ENCODE data around the gene UBE3C. TPM values are rescaled to one million over a fixed set of nuclear protein-coding genes. Genes with fewer than 3 reads are reported as not detected.
"Not testable (repeated sequence)": the region's sequence is repeated elsewhere in the genome, so short reads cannot be mapped to it uniquely, and the experiment has no call there.

The UBE3C gene
- total RNA-seq, 2 donors from 2014 or later, result 49.0 to 72.0 TPM

- Histone ChIP-seq H3K4me1 (replicated peaks) (no peaks in the 10 kb centered on the region), H3K27me3 (replicated peaks; ENCODE audit: insufficient read depth) (no peaks in the 10 kb centered on the region), H3K36me3 (no peaks in the 10 kb centered on the region), H3K27ac (no peak overlapping the region), H3K4me3 (no peak overlapping the region), H3K9me3 (no peaks in the 10 kb centered on the region)
- intact Hi-C loops (cut with DNase I), result no loop called here
- 82% methylated on average over 5 of the region's 5 CpGs for WGBS
- TF ChIP-seq POLR2AphosphoS5 (IDR thresholded peaks at IDR 0.05) (no peak), POLR2A (IDR thresholded peaks at IDR 0.05) (no peak)
- TF ChIP-seq, protein P1, sequence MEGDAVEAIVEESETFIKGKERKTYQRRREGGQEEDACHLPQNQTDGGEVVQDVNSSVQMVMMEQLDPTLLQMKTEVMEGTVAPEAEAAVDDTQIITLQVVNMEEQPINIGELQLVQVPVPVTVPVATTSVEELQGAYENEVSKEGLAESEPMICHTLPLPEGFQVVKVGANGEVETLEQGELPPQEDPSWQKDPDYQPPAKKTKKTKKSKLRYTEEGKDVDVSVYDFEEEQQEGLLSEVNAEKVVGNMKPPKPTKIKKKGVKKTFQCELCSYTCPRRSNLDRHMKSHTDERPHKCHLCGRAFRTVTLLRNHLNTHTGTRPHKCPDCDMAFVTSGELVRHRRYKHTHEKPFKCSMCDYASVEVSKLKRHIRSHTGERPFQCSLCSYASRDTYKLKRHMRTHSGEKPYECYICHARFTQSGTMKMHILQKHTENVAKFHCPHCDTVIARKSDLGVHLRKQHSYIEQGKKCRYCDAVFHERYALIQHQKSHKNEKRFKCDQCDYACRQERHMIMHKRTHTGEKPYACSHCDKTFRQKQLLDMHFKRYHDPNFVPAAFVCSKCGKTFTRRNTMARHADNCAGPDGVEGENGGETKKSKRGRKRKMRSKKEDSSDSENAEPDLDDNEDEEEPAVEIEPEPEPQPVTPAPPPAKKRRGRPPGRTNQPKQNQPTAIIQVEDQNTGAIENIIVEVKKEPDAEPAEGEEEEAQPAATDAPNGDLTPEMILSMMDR (IDR thresholded peaks at IDR 0.05), result no peak
- DNase-seq (ENCODE audit: low spot score), result no peak
Observed at GRCh38 chr7:157151626-157152339, 13.1 kb downstream of the UBE3C start.

DNA sequence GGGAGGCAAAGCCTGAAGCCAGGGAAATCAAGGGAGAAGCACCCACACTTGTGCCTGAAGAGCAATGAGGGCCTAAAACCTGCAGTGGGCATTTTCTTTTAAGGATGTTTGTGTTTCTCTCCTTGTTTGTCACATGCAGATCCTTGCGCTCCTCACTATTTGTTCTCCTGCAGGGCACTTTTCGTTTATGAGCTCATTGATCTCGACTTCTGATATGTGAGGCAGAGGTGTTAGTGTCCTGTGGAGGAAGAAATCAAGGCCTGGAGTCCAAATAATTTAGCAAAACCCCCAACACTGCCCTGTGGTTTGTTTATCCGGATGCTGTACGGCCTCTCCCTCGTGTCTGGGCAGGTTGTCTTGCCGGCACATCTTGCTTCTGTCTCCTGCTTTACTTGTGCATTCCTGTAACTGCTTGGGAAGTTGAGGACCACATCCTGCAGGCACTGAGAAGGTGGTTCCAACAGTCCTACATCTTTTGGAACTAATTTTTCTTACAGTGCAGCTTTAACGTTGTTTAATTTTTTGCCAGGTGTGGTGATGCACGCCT lies 13.7 kb downstream of the UBE3C start:
- Histone ChIP-seq H3K9me3 (no peaks in the 10 kb centered on the region), H3K4me1 (replicated peaks) (no peaks in the 10 kb centered on the region), H3K4me3 (no peak overlapping the region), H3K36me3 (no peaks in the 10 kb centered on the region), H3K27me3 (replicated peaks; ENCODE audit: insufficient read depth) (no peaks in the 10 kb centered on the region), H3K27ac (no peak overlapping the region)
- intact Hi-C loops (cut with DNase I), result no loop called here
- no peak for TF ChIP-seq POLR2AphosphoS5 (IDR thresholded peaks at IDR 0.05)
- TF ChIP-seq POLR2A (IDR thresholded peaks at IDR 0.05), result no peak
- TF ChIP-seq, protein P1 (IDR thresholded peaks at IDR 0.05), result no peak
- 56% methylated on average over 9 of the region's 9 CpGs for WGBS
- no peak for DNase-seq (ENCODE audit: low spot score)

DNA sequence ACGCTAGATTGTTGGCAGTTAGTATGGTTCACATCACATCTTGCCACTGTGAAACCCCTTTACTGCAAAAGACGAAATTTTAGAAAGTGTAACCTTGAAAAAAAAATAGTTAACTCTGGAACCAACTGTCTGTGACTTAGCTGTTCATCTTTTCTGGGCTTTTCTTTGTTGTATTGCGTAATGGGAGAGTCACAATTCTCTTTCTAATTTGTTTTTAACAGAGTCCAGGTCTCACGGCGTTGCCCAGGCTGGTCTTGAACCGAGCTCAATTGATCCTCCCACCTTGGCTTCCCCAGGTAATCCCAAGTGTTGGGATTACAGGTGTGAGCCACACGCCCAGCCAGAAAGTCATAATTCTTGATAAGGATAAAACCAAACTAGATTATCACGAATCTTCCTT lies 14.5 kb downstream of the UBE3C start:
- no peak for DNase-seq (ENCODE audit: low spot score)
- WGBS, result 85% methylated on average over 8 of the region's 8 CpGs
- H3K36me3 ChIP-seq, result no peaks in the 10 kb centered on the region
- intact Hi-C loops (cut with DNase I), result no loop called here
- H3K9me3 ChIP-seq, result no peaks in the 10 kb centered on the region
- no peaks in the 10 kb centered on the region for H3K4me1 ChIP-seq (replicated peaks)
- no peak overlapping the region for H3K4me3 ChIP-seq
- no peaks in the 10 kb centered on the region for H3K27me3 ChIP-seq (replicated peaks; ENCODE audit: insufficient read depth)
- TF ChIP-seq, protein P1 (IDR thresholded peaks at IDR 0.05), result no peak
- TF ChIP-seq POLR2AphosphoS5 (IDR thresholded peaks at IDR 0.05) (no peak), POLR2A (IDR thresholded peaks at IDR 0.05) (no peak)
- H3K27ac ChIP-seq, result no peak overlapping the region

DNA sequence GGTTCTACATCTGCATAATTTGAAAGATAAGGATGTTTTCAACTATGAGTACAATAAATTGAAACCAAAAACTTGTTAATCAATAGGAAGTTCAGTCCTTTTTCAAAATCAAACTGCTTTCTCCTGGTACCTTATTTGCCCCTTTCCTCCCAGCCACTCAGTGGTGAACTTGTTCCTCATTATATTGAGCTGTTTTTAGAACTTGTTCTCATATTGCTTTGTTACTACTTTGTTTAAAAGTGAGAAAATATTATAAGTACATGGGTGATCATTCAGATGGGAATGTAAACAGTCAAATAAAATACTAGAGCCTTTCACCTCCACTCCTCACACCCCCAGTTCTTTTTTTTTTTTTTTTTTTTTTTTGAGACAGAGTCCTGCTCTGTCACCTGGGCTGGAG lies 17.2 kb downstream of the UBE3C start:
- no peak for TF ChIP-seq POLR2AphosphoS5 (IDR thresholded peaks at IDR 0.05)
- TF ChIP-seq, protein P1 (IDR thresholded peaks at IDR 0.05), result no peak
- no peak for TF ChIP-seq POLR2A (IDR thresholded peaks at IDR 0.05)
- no peaks in the 10 kb centered on the region for H3K36me3 ChIP-seq
- H3K4me1 ChIP-seq (replicated peaks), result no peaks in the 10 kb centered on the region
- no peak overlapping the region for H3K27ac ChIP-seq
- DNase-seq (ENCODE audit: low spot score), result no peak
- H3K27me3 ChIP-seq (replicated peaks; ENCODE audit: insufficient read depth), result no peaks in the 10 kb centered on the region
- intact Hi-C loops (cut with DNase I), result no loop called here
- no peaks in the 10 kb centered on the region for H3K9me3 ChIP-seq
- no peak overlapping the region for H3K4me3 ChIP-seq

- DNase-seq (ENCODE audit: low spot score), result no peak
- no peak for TF ChIP-seq POLR2AphosphoS5 (IDR thresholded peaks at IDR 0.05)
- no peak for TF ChIP-seq POLR2A (IDR thresholded peaks at IDR 0.05)
- TF ChIP-seq, protein P1 (IDR thresholded peaks at IDR 0.05), result no peak
- 42% methylated on average over 4 of the region's 4 CpGs for WGBS
- no peak overlapping the region for H3K4me3 ChIP-seq
- H3K9me3 ChIP-seq, result no peaks in the 10 kb centered on the region
- no peaks in the 10 kb centered on the region for H3K27me3 ChIP-seq (replicated peaks; ENCODE audit: insufficient read depth)
- H3K4me1 ChIP-seq (replicated peaks), result no peaks in the 10 kb centered on the region
- H3K36me3 ChIP-seq, result no peaks in the 10 kb centered on the region
- intact Hi-C loops (cut with DNase I), result no loop called here
- H3K27ac ChIP-seq, result no peak overlapping the region
Observed at GRCh38 chr7:157158400-157158799, 19.7 kb downstream of the UBE3C start.

DNA sequence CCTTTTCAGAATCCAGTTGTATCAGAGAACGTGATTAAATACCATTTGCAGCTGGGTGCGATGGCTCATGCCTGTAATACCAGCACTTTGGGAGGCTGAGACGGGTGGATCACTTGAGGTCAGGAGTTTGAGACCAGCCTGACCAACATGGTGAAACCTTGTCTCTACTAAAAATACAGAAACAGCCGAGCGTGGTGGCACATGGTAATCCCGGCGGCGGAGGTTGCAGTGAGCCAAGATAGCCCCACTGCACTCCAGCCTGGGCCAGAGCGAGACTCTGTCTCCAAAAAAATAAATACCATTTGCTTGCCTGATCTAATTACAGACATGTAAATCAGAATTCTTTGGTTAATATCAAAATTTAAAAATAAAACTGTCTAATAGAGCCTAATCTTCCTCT lies 20.8 kb downstream of the UBE3C start:
- H3K27me3 ChIP-seq (replicated peaks; ENCODE audit: insufficient read depth); intact Hi-C loops (cut with DNase I); H3K9me3 ChIP-seq; H3K4me1 ChIP-seq (replicated peaks); DNase-seq (ENCODE audit: low spot score); H3K4me3 ChIP-seq; H3K36me3 ChIP-seq; H3K27ac ChIP-seq: not testable (repeated sequence)
- 94% methylated on average over 9 of the region's 9 CpGs for WGBS

Data from prostate gland (tissue), 2 donors.